ENCODE results near the gene SFN.
"Not testable (repeated sequence)": the region's sequence is repeated elsewhere in the genome, so short reads cannot be mapped to it uniquely, and the experiment has no call there.

Gene SFN

GRCh38 chr1:26839779-26840178 is 23.2 kb upstream of the SFN start:
- DNase-seq = no peak

GRCh38 chr1:26844424-26845196 is 18.3 kb upstream of the SFN start:
- DNase-seq = no peak

- DNase-seq = not testable (repeated sequence)
Measured at GRCh38 chr1:26847826-26848225, 15.1 kb upstream of the SFN start.

- DNase-seq = no peak
Measured at GRCh38 chr1:26848499-26848898, 14.4 kb upstream of the SFN start.

GRCh38 chr1:26848941-26849774 is 13.8 kb upstream of the SFN start:
- DNase-seq = no peak

- DNase-seq = no peak
Measured at GRCh38 chr1:26851106-26851684, 11.8 kb upstream of the SFN start.

- no peak for DNase-seq
Measured at GRCh38 chr1:26852701-26853100, 10.2 kb upstream of the SFN start.

- DNase-seq = peak; percentile 85
Measured at GRCh38 chr1:26853156-26853555, 9.8 kb upstream of the SFN start.

- no peak for DNase-seq
Measured at GRCh38 chr1:26853600-26853999, 9.3 kb upstream of the SFN start.

GRCh38 chr1:26854906-26855305 is 8.0 kb upstream of the SFN start:
- no peak for DNase-seq

GRCh38 chr1:26855636-26856035 is 7.3 kb upstream of the SFN start:
- DNase-seq = no peak

- DNase-seq = no peak
Measured at GRCh38 chr1:26856181-26856580, 6.8 kb upstream of the SFN start.

GRCh38 chr1:26856604-26857469 is 6.1 kb upstream of the SFN start:
- DNase-seq = no peak

- DNase-seq = no peak
Measured at GRCh38 chr1:26857473-26858060, 5.4 kb upstream of the SFN start.

GRCh38 chr1:26858160-26858559 is 4.8 kb upstream of the SFN start:
- no peak for DNase-seq

GRCh38 chr1:26858891-26859640 is 3.9 kb upstream of the SFN start:
- DNase-seq = no peak

- no peak for DNase-seq
Measured at GRCh38 chr1:26861286-26861701, 1.7 kb upstream of the SFN start.

GRCh38 chr1:26861889-26862378 is 1.0 kb upstream of the SFN start:
- DNase-seq = no peak

GRCh38 chr1:26863685-26864077 is 732 bp downstream of the SFN start:
- DNase-seq = no peak

GRCh38 chr1:26864610-26865480 is 1.9 kb downstream of the SFN start:
- peak; percentile 92 for DNase-seq
